C1 segment of cervical spinal cord (tissue), 14 donors: ENCODE measurements around the gene C9orf40.

Experiments
- DNase-seq, 14 donors: peaks; one replicate each; lab custom pipeline; 2025; lab: John Stamatoyannopoulos, UW

C9orf40 gene

DNA sequence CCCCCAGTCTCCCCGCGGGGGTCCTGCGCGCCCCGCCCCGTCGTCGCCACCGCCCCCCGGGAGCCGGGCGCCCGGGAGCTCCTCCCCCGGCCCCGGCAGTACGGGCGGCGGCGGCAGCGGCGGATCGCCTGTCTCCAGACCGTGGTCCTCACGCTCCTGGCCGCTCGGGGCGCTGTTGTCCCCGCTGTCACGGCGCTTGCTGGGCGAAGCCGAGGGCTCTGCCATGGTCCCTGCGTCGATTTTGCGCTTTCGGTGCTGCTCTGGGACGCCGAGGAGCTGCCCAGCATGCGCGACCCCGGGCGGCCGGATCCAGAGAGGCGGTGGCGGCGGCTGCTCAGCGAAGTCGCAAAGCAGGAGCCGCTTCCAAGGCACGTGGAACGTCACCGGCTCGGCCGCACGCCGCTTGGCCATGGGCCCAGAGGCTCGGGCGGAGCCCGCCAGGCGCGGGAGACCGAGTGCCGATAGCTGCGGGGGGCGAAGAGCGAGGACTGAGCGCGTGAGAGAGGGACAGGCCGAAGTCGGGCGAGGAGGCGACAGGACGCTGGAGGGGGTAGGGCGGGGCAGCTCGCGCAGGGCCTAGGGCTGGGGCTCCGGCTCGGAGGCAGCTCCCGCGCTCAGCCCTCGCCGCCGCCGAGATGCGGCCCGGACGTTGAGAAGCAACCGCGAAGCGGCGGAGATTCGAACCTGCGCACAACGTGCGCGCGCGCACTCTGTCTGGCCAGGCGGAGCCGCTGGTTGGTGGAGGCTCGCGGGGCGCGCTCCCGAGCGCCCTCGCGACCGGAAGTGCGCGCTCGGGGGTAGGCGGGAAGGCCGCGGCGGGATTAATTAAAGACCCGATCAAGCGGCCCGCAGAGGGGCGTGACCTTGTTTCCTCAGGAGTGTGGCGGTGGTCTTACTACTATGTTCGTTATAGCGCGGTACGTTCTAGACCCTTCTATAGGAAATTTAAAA lies at the start of gene C9orf40:
TSS of gene C9orf40 (minus strand) at position 712 of the 951 bp plus-strand sequence. CDS start at position 411, 301 bp downstream.
- DNase-seq: peak in 13 of 14 donors; percentile 44 to 87 (median 71)

DNA sequence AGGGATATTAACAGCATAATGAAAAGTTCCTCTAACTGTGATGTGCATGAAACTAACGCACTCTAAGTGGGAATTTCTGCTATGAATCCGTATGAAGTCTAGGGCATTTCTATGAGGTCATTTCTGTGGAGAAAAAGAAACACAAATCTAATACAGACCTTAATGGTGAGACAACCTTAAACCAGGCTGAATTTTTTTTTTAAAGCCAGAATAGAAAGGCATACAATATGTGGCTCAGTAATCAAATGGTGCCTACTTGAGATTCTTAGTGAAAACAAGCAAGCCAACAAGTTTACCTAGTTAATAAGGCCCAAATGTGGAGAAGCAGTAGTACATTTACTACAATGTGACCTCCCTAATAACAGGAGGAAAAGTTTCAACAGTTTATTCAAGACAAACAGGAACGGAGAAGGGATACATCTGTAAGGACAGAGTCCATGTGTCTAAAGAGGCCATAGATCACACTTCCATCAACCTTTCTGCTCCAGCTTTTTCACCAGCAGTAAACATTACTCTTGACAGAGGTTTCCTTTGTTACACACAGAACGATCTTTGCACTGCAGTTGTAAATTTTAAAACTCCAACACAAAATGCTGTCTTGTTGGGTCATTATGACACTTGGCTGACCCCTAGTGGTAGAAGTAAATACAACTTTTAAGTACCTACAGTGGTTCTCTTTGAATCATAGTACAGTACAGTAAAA lies 49.2 kb upstream of the C9orf40 start:
- peak in 3 of 14 donors; percentile 0 to 56 (median 22) for DNase-seq

DNA sequence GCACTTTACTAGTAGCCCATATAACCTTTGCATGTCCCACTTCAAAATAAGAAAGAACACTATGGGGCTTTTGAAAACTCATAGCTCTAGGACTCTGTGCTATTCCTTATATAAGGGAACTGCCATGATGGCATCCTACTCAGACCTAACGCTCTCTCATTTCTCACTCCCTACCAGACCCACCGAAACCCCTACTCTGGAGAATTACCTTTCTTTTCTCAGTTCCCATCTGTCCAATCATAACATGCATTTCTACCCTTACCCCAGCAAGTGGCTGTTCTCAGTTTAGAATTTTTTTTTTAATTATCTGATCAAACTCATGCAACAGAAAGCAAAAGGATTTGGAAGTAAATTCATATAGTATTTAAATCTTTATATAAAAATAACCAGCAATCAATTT lies 48.1 kb upstream of the C9orf40 start:
- no peak for DNase-seq

DNA sequence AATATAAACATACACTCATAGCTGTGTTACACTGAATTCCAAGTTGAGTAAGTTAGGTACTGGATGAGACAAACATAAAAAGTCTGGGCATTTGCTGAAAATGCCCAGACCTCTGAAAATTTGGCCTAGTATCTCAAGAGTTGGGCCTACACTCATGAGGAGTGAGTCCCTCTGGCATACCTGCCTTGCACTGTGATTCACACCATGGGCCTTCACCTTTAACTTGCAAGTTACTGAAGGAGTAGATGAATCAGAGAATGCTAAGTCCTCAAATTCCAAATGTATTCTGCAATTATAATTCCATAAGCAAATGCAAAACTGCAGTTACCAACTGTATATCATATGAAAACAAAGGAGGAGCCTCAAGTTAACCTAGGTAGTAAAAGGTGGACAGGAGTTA lies 32.3 kb upstream of the C9orf40 start:
- DNase-seq: no peak

DNA sequence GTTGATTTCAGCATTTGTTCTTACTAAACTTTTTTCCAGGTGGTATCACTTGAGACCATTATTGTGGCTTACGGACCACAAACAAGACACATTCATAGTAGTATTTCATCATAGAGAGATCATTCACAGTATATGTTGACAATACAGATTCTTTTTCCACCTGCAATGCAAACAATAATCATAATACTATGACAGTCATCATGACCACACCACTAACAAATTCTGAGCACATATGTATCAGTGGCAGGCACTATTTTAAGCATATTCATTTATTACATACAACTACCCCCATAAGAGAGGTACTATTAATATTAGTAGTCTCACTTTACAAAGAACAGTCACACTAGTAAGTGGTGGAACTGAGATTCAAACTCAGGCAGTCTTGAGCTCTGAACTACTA lies 31.0 kb upstream of the C9orf40 start:
- DNase-seq: no peak

- DNase-seq: no peak
Observed at GRCh38 chr9:74979844-74980243, 27.1 kb upstream of the C9orf40 start.

DNA sequence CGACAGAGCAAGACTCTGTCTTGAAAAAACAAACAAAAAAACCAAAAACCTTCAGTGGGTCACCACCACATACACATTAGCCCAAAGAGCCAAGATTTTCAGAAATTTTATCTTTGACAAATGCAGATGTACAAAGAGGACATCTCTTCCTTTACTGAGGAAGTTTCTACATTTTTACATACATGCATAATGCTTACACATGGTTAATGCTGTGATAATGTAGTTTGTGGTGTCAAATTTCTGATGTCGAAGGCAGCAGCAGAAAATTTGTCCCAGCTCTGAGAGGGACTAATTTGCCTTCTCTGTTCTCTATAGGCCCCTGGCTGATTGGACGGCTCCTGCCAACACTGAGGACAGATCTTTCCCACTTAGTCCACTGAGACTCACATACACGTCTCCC lies 24.6 kb upstream of the C9orf40 start:
- no peak for DNase-seq

GRCh38 chr9:74975538-74975937 lies 22.8 kb upstream of the C9orf40 start:
- no peak for DNase-seq

DNA sequence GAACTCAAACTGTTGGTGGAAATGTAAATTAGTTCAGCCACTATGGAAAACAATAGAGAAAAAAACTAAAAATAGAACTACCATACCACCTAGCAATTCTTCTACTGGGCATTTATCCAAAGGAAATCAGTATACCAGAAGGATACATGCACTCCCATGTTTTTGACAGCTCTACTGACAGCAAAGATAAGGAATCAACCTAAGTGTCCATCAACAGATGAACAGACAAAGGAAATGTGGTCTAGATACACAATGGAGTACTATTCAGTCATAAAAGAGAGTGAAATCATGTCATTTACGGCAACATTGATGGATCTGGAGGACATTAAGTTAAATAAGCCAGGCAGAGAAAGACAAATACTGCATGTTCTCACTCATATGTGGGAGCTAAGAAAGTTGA lies 21.8 kb upstream of the C9orf40 start:
- no peak for DNase-seq

DNA sequence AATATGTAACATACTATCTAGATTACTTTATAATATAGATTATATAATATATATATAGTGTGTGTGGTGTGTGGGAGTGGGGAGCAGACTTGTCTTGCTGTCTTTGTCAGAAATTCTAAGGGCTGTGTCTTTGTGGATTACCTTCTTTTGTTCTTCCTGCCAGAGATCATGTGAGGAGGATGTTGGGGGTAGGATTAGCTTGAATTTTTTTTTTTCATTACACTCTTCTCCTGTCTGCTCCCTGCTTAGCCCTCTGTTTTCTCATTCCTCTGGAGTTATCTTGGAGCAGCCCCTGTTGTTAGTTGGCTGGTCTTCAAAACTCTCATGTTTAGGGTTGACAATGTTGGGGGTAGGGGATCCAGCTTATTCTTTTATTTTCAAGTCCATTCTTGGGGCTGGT lies 21.0 kb upstream of the C9orf40 start:
- no peak for DNase-seq

GRCh38 chr9:74963056-74963455 lies 10.3 kb upstream of the C9orf40 start:
- no peak for DNase-seq

DNA sequence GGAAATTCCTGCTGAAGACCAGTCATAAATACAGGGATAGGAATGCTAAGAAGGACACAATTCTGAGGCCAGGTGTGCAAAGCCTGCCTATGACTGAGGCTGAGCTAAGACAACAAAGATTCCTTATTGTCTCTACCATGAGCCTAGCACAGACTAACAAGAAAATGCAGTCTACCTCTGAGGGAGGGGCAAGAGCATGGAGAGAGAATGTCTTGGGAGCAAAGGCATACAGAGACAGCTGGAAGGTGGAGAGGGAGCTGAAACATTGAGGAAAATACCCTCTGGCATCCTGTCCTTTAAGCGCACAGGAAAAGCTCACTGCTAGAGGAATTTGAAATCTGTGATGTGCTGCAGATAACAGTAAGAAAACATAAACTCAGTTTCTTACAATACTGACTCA lies 8.8 kb upstream of the C9orf40 start:
- DNase-seq: no peak

DNA sequence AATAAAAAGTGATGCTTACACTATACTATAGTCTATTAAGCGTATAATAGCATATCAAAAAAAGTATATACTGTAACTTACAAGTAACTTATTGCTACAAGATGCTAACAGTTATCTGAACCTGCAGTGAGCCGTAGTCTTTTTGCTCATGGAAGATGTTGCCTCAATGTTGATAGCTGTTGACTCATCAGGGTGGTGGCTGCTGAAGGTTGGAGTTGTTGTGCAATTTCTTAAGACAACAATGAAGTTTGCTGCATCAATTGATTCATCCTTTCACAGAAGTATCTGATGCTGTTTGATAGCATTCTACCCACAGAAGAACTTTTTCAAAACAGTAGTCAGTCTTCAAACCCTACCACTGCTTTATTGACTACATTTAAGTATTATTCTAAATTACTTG lies 7.8 kb upstream of the C9orf40 start:
- DNase-seq: no peak

DNA sequence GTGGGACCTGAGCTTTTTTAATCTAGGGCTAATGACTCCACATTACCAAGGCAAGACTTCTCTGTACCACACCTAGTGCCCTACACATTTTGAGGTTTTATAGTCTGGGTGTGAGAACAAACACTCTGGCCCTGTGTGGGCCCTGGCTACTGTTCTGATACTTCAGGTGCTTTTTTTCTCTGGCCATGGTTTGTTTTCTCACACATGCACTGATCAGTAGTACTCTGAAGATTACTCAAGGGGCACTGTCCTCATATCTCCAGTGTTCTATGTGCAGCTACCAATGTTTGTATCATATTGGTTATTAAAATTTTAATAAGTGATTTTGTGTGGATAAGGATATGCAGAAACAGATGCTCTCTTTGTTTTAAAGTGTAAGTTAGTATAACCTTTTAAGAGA lies 5.9 kb upstream of the C9orf40 start:
- DNase-seq: no peak

DNA sequence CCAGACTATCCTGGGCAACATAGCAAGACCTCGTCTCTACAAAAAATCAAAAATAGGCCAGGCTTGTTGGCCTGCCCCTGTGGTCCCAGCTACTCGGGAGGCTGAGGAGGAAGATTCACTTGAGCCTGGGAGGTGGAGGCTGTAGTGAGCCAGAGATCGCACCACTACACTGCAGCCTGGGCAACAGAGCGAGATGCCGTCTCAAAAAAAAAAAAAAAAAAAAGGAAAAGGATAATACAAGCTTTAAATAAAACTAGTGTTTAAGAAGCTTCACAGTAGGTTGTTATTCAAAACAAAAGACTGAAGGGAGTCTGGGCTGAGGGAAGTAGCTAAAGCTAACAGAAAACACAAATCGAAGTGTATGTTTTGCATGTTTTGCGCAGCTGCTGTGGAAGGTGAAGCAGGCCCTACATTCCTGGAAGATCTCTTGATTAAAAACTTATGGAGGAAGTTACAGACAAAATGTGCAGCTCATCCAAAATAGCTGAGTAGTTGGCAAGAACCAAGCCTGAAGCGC lies 581 bp upstream of the C9orf40 start:
- DNase-seq: no peak

DNA sequence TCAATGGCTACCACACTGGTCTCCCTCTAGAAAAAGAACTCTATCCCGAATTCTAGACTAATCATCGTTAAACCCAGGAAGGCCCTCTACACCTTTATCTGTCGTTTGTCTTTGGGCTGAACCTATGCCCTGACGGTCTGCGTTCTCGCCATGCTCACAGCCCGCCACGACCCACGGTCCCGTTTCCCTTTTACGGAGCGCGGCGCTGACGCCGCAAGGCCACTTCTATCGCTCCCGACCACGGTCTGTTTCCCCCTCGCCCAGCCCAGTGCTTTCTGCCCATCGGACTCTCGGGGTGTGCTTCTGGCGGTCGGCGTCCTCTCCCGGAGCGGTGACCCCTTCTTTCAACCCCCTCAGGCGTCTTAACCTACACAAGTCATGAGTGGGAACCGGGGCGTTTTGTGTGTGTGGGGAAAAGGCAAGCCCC lies 974 bp downstream of the C9orf40 start:
- DNase-seq: peak in 11 of 14 donors; percentile 32 to 70 (median 59)

- no peak for DNase-seq
Observed at GRCh38 chr9:74951107-74951720, 1.5 kb downstream of the C9orf40 start.

GRCh38 chr9:74949859-74950855 lies 2.6 kb downstream of the C9orf40 start:
- no peak for DNase-seq

DNA sequence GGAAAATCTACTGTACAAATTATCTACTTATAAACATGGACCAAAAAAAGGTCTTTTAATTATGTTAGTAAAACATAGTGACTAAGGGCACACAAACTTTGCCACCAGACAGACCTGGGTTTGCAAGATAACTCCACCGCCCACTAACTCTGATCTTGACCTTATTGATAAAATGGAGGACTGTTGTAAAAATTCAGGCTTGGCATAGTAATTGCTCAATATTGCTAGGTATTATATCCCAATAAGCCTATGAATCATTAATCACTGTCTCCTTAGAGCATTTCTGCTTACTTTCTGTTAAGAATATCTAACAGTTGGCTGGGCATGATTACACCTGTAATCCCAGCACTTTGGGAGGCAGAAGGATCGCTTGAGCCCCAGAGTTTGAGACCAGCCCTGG lies 3.8 kb downstream of the C9orf40 start:
- no peak for DNase-seq

DNA sequence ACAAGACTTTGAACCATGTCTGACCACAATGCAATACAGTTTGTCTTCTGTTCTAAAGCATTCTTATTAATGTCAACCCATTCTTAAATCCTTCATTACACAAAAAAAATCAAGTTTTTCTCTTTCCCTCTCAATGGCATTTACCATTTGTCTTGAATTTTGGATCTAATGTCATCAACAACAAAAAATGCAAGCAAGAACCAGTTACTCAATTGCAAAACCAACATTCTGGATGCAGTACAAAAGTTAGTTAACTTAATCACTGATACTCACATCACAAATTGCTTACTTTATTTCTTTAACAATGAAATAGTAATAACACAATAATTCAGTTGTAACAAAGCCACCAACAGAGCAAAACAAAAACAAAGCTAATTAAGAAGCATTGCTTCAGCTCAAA lies 6.0 kb downstream of the C9orf40 start:
- DNase-seq: no peak

DNA sequence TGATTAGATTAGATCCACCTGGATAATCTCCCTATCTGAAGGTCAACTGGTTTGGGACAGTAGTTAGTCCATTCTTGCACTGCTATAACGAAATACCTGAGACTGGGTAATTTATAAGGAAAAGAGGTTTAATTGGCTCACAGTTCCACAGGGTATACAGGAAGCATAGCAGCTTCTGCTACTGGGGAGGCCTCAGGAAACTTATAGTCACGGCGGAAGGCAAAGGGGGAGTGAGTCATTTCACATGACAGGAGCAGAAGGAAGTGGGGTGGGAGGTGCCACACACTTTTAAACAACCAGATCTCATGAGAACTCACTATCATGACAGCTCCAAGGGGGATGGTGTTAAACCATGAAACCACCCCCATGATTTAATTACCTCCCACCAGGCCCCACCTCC lies 9.9 kb downstream of the C9orf40 start:
- no peak for DNase-seq
